Endothelial cell of umbilical vein (primary cell): ENCODE data around the gene SERPINA1.

Experiments used
- FOS ChIP-seq: IDR thresholded peaks from 2 replicates; pipeline ENCODE4 v1.6.1; 2011; ENCODE audit warnings: mild to moderate bottlenecking, low read length, moderate library complexity, borderline replicate concordance; ENCODE audit not compliant: insufficient read depth
- POLR2A ChIP-seq: IDR thresholded peaks from 2 replicates; pipeline ENCODE4 v1.6.1; 2012; ENCODE audit warnings: low read depth, mild to moderate bottlenecking, control low read depth, low read length
- TF ChIP-seq, protein P1 (sequence below), 2 donors: IDR thresholded peaks; 1 replicate in 1 of 2; 2 replicates in 1 of 2; pipeline ENCODE4 v1.5.1; 2011; ENCODE audit warnings: low read length in 2 of 2, mild to moderate bottlenecking in 2 of 2, moderate library complexity in 2 of 2, control low read depth in 1 of 2, inconsistent platforms in 1 of 2, low read depth in 1 of 2; ENCODE audit not compliant: insufficient read depth in 1 of 2; ENCODE audit errors: extremely low read depth in 1 of 2

DNA sequence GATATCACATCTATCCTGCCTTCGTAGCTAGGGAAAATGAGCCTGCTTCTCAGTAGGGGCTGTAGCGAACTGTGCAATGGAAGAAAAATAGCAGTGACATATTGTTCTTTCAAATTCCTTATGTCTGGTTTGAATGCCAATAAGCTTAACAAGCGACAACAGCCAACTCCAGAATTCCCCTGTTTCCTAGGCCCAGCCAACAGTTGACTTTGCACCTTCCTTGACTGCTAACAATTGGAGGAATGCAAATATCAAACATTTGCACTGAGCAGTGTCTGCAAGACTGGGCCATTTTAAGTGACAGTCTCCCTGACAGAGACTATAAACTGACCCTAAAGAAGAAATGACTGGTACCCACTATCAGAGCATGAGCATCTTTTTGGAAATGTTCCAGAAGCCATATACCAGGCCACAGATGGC, 12.0 kb upstream of the SERPINA1 start:
- TF ChIP-seq, protein P1, sequence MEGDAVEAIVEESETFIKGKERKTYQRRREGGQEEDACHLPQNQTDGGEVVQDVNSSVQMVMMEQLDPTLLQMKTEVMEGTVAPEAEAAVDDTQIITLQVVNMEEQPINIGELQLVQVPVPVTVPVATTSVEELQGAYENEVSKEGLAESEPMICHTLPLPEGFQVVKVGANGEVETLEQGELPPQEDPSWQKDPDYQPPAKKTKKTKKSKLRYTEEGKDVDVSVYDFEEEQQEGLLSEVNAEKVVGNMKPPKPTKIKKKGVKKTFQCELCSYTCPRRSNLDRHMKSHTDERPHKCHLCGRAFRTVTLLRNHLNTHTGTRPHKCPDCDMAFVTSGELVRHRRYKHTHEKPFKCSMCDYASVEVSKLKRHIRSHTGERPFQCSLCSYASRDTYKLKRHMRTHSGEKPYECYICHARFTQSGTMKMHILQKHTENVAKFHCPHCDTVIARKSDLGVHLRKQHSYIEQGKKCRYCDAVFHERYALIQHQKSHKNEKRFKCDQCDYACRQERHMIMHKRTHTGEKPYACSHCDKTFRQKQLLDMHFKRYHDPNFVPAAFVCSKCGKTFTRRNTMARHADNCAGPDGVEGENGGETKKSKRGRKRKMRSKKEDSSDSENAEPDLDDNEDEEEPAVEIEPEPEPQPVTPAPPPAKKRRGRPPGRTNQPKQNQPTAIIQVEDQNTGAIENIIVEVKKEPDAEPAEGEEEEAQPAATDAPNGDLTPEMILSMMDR (IDR thresholded peaks at IDR 0.05; ENCODE audit: extremely low read depth in 1 of 2, insufficient read depth in 1 of 2, low read depth in 1 of 2, low read length in 2 of 2): no peak
- no peak for TF ChIP-seq FOS
- no peak for TF ChIP-seq POLR2A
